HG03196 (cell line): ENCODE results near the gene LRCOL1.

Experiments used
- ATAC-seq: cut with Tn5 transposase; IDR thresholded peaks from one replicate; pipeline ENCODE4 v1.9.1; 2021; ENCODE audit not compliant: unreplicated experiment

LRCOL1 gene

GRCh38 chr12:132637811-132638210, 27.4 kb upstream of the LRCOL1 start:
- ATAC-seq = no peak

DNA sequence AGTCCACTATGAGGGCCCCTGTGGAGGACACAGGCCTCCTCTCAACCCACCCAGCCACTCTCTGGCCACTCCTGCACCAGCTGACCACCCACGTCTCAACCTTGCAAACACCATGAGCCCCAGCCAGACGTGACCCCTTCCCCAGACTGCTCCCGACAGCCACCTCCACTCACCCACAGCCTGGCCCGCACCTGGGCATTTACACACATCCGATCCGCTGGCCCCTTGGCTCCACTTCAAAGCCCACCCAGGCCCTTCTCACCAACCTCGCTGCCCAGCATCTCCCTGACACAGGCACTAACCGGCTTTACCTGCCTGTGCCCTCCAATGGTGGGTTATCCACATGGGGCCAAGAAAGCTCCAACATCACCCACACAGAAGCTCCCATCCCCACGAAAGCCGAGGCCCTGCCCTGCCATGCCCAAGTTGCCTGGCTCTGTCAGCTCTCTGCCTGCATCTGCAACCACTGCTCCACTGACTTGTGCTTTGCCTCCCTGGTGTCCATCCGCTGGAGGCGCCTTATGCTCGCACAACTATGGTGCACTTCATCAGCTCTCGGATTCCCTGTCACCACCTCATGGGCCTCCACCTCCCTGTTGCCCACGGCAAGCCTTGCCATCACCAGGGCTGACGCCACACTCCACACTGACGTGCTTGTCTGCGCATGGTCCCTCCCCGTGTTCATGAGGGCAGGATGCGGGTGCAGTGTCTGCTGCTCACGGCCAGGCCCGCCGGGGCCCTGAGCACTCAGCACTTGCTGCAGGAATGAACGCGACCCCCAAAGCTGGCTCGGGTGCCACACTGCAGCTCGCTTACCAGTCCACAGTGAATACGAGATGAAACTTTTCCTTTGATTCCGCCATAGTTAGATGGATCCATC, 24.9 kb upstream of the LRCOL1 start:
- ATAC-seq = no peak

DNA sequence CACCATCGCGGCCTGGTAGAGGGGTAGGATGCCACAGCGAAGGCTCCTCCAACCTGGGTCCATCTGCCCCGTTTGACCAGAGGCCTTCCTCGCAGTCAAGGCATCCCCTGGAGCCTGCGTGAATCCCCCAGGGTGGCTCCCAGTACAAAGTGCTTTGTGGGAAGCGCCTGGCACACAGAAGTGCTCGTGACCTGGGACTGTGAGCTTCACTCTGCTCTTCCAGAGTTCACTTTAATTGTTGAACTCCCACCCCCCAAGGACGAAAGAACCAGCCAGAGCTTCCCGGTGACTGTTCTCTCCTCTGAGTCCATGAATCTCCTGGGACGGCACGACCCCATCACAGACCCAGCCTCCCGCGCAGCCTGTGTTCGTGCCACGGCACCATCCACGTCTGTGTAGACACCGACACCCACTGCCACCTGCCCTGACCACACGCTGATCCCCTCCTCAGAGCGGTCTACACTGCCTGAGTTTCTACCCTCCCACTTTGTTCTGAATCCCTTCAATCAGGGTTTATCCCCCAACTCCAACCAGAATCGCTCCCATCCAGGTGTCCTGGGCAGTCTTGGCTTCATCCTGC, 24.1 kb upstream of the LRCOL1 start:
- ATAC-seq = no peak

DNA sequence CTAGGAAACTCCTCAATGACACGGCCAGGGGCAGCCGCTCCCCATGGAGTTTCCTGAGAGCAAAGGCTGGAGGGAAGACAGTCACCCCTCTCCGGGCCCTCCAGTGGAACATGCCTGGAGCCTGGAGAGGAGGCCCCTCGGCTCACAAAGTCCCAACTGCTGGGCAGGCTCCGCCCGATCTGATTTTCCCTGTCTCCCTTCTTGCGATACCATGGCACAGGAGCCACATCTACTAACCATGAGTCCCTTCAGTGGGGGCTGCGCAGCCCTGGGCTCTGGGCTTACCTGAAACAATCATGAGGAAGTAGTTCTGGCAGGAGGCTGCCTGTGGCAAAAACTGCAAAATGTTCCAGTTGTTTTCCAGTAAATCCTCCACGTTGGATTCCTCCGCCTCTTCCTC, 23.5 kb upstream of the LRCOL1 start:
- no peak for ATAC-seq

DNA sequence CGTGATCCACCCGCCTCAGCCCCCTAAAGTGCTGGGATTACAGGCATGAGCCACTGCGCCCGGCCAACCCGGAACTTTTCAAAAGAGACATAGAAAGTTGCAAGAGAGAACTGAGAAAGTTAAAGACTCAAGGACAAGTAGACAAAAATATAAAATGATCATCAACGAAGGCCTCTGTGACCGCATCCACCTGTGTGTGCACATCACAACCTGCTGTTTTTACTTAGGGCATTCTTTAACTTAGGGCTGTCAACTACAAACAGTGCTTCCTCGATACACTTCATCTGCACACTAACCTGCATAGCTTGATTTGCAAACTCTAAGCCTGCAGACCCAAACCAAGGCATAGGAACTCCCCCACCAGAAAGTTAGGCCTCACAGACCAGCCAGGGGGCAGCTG, 23.0 kb upstream of the LRCOL1 start:
- no peak for ATAC-seq

DNA sequence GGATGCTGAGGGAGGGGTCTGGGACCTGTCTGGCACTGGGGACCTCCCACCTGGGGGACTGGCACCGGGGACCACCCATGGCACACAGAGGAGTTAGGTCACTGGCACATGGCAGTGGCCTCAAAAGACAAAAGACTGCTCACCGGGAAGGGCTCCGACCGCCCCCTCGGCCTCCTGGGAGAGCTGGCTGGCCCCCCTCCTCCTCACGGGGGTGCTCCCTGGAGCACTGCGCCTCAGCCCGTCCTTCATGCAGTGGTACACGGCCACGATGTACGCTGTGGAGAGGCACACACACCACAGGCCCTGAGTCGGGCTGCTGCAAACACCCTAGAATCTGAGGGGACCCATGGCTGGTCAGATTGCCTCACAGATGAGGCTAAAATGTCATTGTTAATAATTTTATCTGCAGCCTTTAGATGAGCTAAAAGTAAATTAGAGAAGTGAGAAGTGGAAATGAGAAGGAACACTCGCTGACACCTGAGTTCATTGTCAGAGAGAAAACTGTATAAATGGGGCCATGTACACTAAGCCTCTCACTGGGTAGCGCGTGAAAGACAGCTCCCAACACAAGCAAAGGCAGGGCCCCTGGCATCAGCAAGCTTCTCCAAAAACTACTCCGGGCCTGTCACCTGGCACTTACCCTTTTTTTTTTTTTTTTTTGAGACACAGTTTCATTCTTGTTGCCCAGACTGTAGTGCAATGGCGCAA, 22.3 kb upstream of the LRCOL1 start:
- ATAC-seq = no peak

- ATAC-seq = no peak
Measured at GRCh38 chr12:132631666-132632065, 21.3 kb upstream of the LRCOL1 start.

GRCh38 chr12:132630672-132631071, 20.3 kb upstream of the LRCOL1 start:
- ATAC-seq = no peak

GRCh38 chr12:132629330-132629729, 18.9 kb upstream of the LRCOL1 start:
- ATAC-seq = no peak

- ATAC-seq = no peak
Measured at GRCh38 chr12:132625731-132626430, 15.5 kb upstream of the LRCOL1 start.

DNA sequence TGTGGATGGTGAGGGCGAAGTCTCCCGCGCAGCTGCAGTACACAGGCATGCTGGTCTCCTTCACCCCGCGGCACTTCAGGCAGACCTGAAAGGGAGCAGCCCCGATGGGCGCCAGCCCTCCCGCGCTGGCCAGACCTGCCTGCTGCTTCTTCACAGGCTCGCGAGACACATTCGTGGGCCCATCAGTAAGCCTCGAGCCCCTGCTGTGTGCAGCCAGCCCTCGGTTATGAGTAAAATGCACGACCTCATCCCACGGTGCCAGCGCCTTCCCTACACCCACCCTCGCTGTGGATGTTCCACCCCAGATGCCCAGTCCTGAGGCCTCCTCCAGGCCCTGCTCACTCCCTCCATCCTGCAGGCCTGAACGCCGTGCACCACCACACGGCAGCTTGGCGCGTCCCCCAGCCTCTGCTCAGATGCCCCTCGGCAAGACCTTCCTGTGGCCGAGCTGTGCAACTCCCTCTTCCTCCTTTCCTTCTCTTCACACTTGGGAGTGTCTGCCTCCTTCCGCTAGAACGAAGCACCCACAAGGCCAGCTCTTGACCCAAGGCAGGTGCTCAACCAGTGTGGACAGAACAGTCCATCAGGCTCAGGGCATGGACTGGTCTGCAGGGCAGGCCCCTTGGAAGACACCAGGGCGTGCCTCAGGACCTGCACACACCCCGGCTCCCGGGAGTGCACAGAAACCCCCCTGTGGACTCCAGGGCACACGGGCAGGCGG, 14.7 kb upstream of the LRCOL1 start:
- ATAC-seq = no peak

DNA sequence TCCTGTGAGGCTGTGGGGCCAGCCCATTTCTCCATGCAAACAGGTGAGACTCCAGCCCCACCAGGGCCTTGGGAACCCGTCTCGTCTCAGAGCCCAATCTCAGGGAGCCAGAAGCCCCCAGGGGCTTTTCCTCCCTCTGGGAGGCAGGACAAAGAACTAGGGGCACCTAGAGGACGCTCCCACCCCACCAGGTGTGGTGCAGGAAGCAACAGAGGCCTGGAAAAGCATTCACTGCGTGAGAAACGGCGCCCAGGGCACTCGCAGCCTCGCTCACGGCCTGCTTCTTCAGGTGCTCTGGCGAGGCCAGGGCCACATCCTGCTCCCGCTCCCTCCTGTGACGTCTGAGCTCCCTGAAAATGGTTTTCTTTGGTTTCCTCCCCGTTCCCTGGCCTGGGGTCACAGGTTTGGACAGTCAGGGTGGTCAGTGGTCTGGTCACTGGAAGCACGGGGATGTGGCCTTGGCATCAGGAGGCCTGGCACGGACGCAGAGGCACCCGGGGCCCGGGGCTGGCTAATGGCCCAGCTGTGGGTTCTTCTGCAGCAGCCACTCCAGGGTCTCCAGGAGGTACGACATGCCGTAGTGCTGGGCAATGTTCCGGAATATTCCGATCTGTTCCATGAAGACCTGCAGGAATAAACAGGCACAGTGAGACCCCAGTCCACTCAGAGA, 13.9 kb upstream of the LRCOL1 start:
- no peak for ATAC-seq

GRCh38 chr12:132623072-132623869, 12.9 kb upstream of the LRCOL1 start:
- ATAC-seq = no peak

- no peak for ATAC-seq
Measured at GRCh38 chr12:132622437-132623071, 12.2 kb upstream of the LRCOL1 start.

- ATAC-seq = no peak
Measured at GRCh38 chr12:132621657-132622435, 11.5 kb upstream of the LRCOL1 start.

GRCh38 chr12:132620899-132621656, 10.7 kb upstream of the LRCOL1 start:
- no peak for ATAC-seq

DNA sequence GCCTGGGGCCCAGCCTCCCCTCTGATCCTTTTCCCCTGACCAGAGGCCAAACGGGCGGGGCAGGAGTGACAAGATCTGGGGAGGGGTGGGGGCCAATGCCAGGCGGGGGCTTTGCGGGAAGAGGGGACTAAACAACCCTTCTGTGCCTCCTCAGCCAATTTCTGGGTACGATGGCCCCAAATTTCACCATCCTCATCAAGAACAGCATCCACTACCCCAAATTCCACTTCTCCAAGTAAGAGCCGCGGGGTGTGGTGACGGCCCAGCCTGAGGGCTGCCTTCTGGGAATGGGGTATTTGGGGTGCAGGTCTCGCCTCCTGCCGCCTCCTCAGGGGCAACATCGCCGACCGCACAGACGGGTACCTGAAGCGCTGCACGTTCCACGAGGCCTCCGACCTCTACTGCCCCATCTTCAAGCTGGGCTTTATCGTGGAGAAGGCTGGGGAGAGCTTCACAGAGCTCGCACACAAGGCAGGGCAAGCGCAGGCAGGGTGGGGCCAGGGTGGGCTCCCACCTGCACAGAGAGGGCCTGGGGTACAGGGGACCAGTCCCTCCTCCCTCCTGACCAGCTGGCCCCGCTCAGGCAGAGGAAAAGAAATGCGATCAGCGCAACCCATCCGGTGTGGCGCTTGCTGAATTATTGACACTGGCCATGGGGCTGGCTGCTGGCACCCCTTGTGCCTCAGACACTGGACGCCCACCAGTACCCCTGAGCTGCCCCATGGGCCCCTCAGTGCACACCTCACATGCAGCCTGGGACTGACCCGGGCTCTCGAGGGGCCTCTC, 9.9 kb upstream of the LRCOL1 start:
- ATAC-seq = no peak
